A549 (cell line): ENCODE measurements around the gene PKM. TPM values are rescaled to one million over a fixed set of nuclear protein-coding genes. Genes with fewer than 3 reads are reported as not detected.

Experiments
- ATAC-seq, 2 experiments: fragments of 200-7000 bp in 1 of 2; fragments of >200 bp in 1 of 2; cut with Nextera tagmentation in 1 of 2; cut with Tn5 transposase in 1 of 2; 3 replicates each; pipeline versions ENCODE4 v1.8.0 to v1.9.1; 2018 to 2020; ENCODE audit warnings: mild to moderate bottlenecking in 1 of 2, moderate library complexity in 1 of 2
- CTCF ChIA-PET: fragments of 300-600 bp; sonication (Branson Sonifier 250); formaldehyde crosslinking; extraction: SDS; loops from one replicate; lab custom pipeline; 2021; ENCODE audit warnings: antibody characterized with exemption, inconsistent platforms; lab: Yijun Ruan, JAX
- POLR2A ChIA-PET: fragments of 350-600 bp; formaldehyde crosslinking; extraction: SDS; loops from one replicate; lab custom pipeline; 2021; ENCODE audit warnings: antibody characterized with exemption, inconsistent platforms; lab: Yijun Ruan, JAX
- DNase-seq, 2 experiments: peaks; one replicate each; pipeline versions ENCODE4 v3.0.0 to v3.0.0-alpha.2; 2011 to 2016; ENCODE audit warnings: low read depth in 1 of 2, low spot score in 1 of 2
- FAIRE-seq: peaks from 2 replicates; lab custom pipeline; 2011; peaks lifted over from hg19 to GRCh38; lab: Jason Lieb, UNC
- H3K27ac ChIP-seq, 2 experiments: fragments of >200 bp; sonication (Bioruptor Twin); formaldehyde crosslinking; 3 replicates each; pipeline ENCODE4 v1.5.1; 2016 to 2017
- H3K4me1 ChIP-seq: fragments of >200 bp; sonication (Bioruptor Twin); formaldehyde crosslinking; 3 replicates; pipeline ENCODE4 v1.6.1; 2016
- H3K4me2 ChIP-seq: fragments of >200 bp; sonication (Bioruptor Twin); formaldehyde crosslinking; 3 replicates; pipeline ENCODE4 v1.6.1; 2016
- H3K4me3 ChIP-seq: fragments of >200 bp; sonication (Bioruptor Twin); formaldehyde crosslinking; 3 replicates; pipeline ENCODE4 v1.5.1; 2016
- H3K9me3 ChIP-seq: fragments of >200 bp; sonication (Bioruptor Twin); formaldehyde crosslinking; 3 replicates; pipeline ENCODE4 v1.6.1; 2016
- ATOH8 ChIP-seq: fragments of 250-450 bp; sonication (Bioruptor Pico); IDR thresholded peaks from 2 replicates; pipeline ENCODE4 v1.5.0; 2020; ENCODE audit warnings: low read depth, mild to moderate bottlenecking, moderate library complexity
- CBX8 ChIP-seq: fragments of 200-600 bp; sonication (generic); IDR thresholded peaks from 2 replicates; pipeline ENCODE4 v1.6.1; 2016
- CEBPB ChIP-seq, 2 experiments: fragments of >200 bp in 1 of 2; sonication (Bioruptor Twin) in 1 of 2; formaldehyde crosslinking in 1 of 2; IDR thresholded peaks; 2 replicates each; pipeline ENCODE4 v1.6.1; 2012 to 2016
- ELK1 ChIP-seq: fragments of 150-350 bp; IDR thresholded peaks from 2 replicates; pipeline ENCODE4 v1.6.1; 2014; ENCODE audit warnings: low read depth, mild to moderate bottlenecking, low read length
- EP300 ChIP-seq, 2 experiments: fragments of >200 bp; sonication (Bioruptor Twin); formaldehyde crosslinking; IDR thresholded peaks; 2 replicates in 1 of 2; 3 replicates in 1 of 2; pipeline ENCODE4 v1.6.1; 2016 to 2017
- ESRRA ChIP-seq: fragments of 150-350 bp; IDR thresholded peaks from 2 replicates; pipeline ENCODE4 v1.6.1; 2014; ENCODE audit warnings: mild to moderate bottlenecking, low read length, borderline replicate concordance
- GATA3 ChIP-seq: IDR thresholded peaks from 2 replicates; pipeline ENCODE4 v1.6.1; 2012; ENCODE audit warnings: borderline replicate concordance
- HDAC2 ChIP-seq: fragments of 200-600 bp; sonication (generic); IDR thresholded peaks from 2 replicates; pipeline ENCODE4 v1.6.1; 2016
- HES2 ChIP-seq: fragments of >200 bp; sonication (Bioruptor Twin); formaldehyde crosslinking; IDR thresholded peaks from 2 replicates; pipeline ENCODE4 v1.6.1; 2016
- HMGXB4 ChIP-seq: fragments of 250-450 bp; sonication (Bioruptor Pico); IDR thresholded peaks from 2 replicates; pipeline ENCODE4 v1.5.0; 2021; ENCODE audit warnings: mild to moderate bottlenecking, moderate library complexity, borderline replicate concordance
- HOXB13 ChIP-seq: fragments of 250-450 bp; sonication (Bioruptor Pico); IDR thresholded peaks from 2 replicates; pipeline ENCODE4 v1.5.0; 2020; ENCODE audit warnings: low read depth, mild to moderate bottlenecking, moderate library complexity
- HOXB5 ChIP-seq: fragments of 250-450 bp; sonication (Bioruptor Pico); IDR thresholded peaks from 2 replicates; pipeline ENCODE4 v1.5.0; 2020; ENCODE audit warnings: mild to moderate bottlenecking, moderate library complexity
- JUN ChIP-seq, 2 experiments: fragments of >200 bp; sonication (Bioruptor Twin); formaldehyde crosslinking; IDR thresholded peaks; 2 replicates in 1 of 2; 3 replicates in 1 of 2; pipeline ENCODE4 v1.6.1; 2016 to 2017
- JUNB ChIP-seq: fragments of >200 bp; sonication (Bioruptor Twin); formaldehyde crosslinking; IDR thresholded peaks from 2 replicates; pipeline ENCODE4 v1.6.1; 2016
- MAFK ChIP-seq: fragments of 450-650 bp; IDR thresholded peaks from 2 replicates; pipeline ENCODE4 v1.6.1; 2014; ENCODE audit not compliant: partially characterized antibody
- PBX3 ChIP-seq: IDR thresholded peaks from 2 replicates; pipeline ENCODE4 v1.6.1; 2012
- REST ChIP-seq: fragments of 200-600 bp; sonication (generic); IDR thresholded peaks from 2 replicates; pipeline ENCODE4 v1.6.1; 2016; ENCODE audit warnings: antibody characterized with exemption, mild to moderate bottlenecking, moderate library complexity
- SREBF2 ChIP-seq: fragments of 450-650 bp; IDR thresholded peaks from 2 replicates; pipeline ENCODE4 v1.6.1; 2014; ENCODE audit warnings: mild to moderate bottlenecking, moderate library complexity
- ZFP36 ChIP-seq: fragments of 450-650 bp; IDR thresholded peaks from 2 replicates; pipeline ENCODE4 v1.6.1; 2014; ENCODE audit warnings: borderline replicate concordance; ENCODE audit not compliant: partially characterized antibody
- ZNF302 ChIP-seq: fragments of 250-450 bp; sonication (Bioruptor Pico); IDR thresholded peaks from 2 replicates; pipeline ENCODE4 v1.9.0; 2021; ENCODE audit warnings: inconsistent platforms, mild to moderate bottlenecking, moderate library complexity
- WGBS: methylation state at CpG from one replicate; pipeline ENCODE4 v1.1.6; 2017; ENCODE audit errors: missing lambda C conversion rate; 5-methylcytosine and 5-hydroxymethylcytosine counted together
- polyA plus RNA-seq, 4 experiments: library from polyadenylated mRNA; depleted of rRNA in 3 of 4; stranded (reverse); fragments of >200 nt; fragmentation: RNase III in 1 of 4; extraction: RNeasy Plus Mini Kit Qiagen cat#74134 plus additional on column Dnase treatment in 1 of 4; gene quantifications; 2 replicates in 3 of 4; 3 replicates in 1 of 4; pipeline ENCODE4 v1.2.3, GENCODE V29; 2011 to 2017

Gene PKM
- polyA plus RNA-seq, 2 of the 4 experiments (the other 2 are of a cell fraction), result 3,443 to 3,848 TPM

- Histone ChIP-seq H3K27ac (no peak overlapping the region), H3K4me3 (no peak overlapping the region), H3K4me2 (no peak overlapping the region), H3K4me1 (no peaks in the 10 kb centered on the region), H3K9me3 (no peaks in the 10 kb centered on the region)
- TF ChIP-seq SREBF2 (no peak), ATOH8 (CRISPR knock-in tag) (no peak)
- ATAC-seq (no peak), FAIRE-seq (peak; percentile 43), DNase-seq (no peak)
- WGBS, result 91% methylated on average over 1 of the region's 1 CpG
- ChIA-PET CTCF (interaction anchor here (1.6 to 2.2 kb wide), 2 partner anchors 25 to 32 kb away, joined by 3 to 6 read pairs; no protein-coding TSS in a partner anchor), POLR2A (interaction anchor here (1.0 kb wide), 1 partner anchor 12 kb away, joined by 4 read pairs; no protein-coding TSS in a partner anchor)
Observed at GRCh38 chr15:72248514-72248913, 17.5 kb upstream of the PKM start.

- no peak for ATAC-seq
- no peak overlapping the region for H3K27ac ChIP-seq
- WGBS, result 89% methylated on average over 2 of the region's 2 CpGs
- DNase-seq, result no peak
- H3K4me1 ChIP-seq, result peaks cover 10% of the 10 kb centered on the region
- ChIA-PET POLR2A (interaction anchor here (4.5 kb wide), 1 partner anchor 12 kb away, joined by 25 read pairs; the partner anchor contains the start of gene PKM), CTCF (interaction anchor here (0.7 to 31.1 kb wide), 5 partner anchors 9 to 35 kb away, joined by 3 to 644 read pairs (median 5); partner anchors contain the start of genes GRAMD2A and PKM)
- H3K4me2 ChIP-seq, result no peak overlapping the region
- H3K4me3 ChIP-seq, result no peak overlapping the region
- no peaks in the 10 kb centered on the region for H3K9me3 ChIP-seq
- TF ChIP-seq CBX8, result no peak
- no peak for TF ChIP-seq JUNB
- TF ChIP-seq PBX3, result no peak
- TF ChIP-seq HDAC2, result no peak
- no peak for TF ChIP-seq ELK1
- TF ChIP-seq ZFP36, result no peak
- TF ChIP-seq HOXB5 (CRISPR knock-in tag), result no peak
- TF ChIP-seq JUN (IDR thresholded peaks at IDR 0.05), result no peak
- TF ChIP-seq ESRRA, result no peak
- no peak for TF ChIP-seq SREBF2
- TF ChIP-seq GATA3, result no peak
- TF ChIP-seq REST, result no peak
- FAIRE-seq, result no peak
Observed at GRCh38 chr15:72242775-72243370, 11.9 kb upstream of the PKM start.

GRCh38 chr15:72239652-72240051 is 8.7 kb upstream of the PKM start:
- no peaks in the 10 kb centered on the region for H3K9me3 ChIP-seq
- no peak for DNase-seq
- peak overlapping the region in 1 of 2 experiments; percentile 97; a peak in 3 of 6 replicates for H3K27ac ChIP-seq
- no peak for ATAC-seq
- H3K4me1 ChIP-seq, result peaks cover 37% of the 10 kb centered on the region
- no peak for FAIRE-seq
- no peak overlapping the region for H3K4me2 ChIP-seq
- TF ChIP-seq EP300 (IDR thresholded peaks at IDR 0.05) (no peak), HES2 (no peak), PBX3 (no peak), HOXB13 (CRISPR knock-in tag) (no peak), MAFK (no peak), HOXB5 (CRISPR knock-in tag) (no peak), HMGXB4 (no peak), ZNF302 (CRISPR knock-in tag) (no peak), CEBPB (IDR thresholded peaks at IDR 0.05) (no peak)
- POLR2A ChIA-PET, result interaction anchor here (0.6 to 4.5 kb wide), 4 partner anchors 9 to 239 kb away, joined by 3 to 25 read pairs (median 4); partner anchors contain the start of gene PKM
- H3K4me3 ChIP-seq, result no peak overlapping the region
- CTCF ChIA-PET, result interaction anchor here (1.3 to 31.1 kb wide), 5 partner anchors 8 to 34 kb away, joined by 5 to 644 read pairs (median 14); partner anchors contain the start of genes GRAMD2A and PKM
